Endometrium (tissue), 2 donors: Measurements from ENCODE around the gene TMEM208.

Experiments
- FAIRE-seq: peaks from 2 replicates; lab custom pipeline; 2012; peaks lifted over from hg19 to GRCh38; lab: Jason Lieb, UNC
- donor health status: control.
- donor health status: control.

Gene TMEM208

DNA sequence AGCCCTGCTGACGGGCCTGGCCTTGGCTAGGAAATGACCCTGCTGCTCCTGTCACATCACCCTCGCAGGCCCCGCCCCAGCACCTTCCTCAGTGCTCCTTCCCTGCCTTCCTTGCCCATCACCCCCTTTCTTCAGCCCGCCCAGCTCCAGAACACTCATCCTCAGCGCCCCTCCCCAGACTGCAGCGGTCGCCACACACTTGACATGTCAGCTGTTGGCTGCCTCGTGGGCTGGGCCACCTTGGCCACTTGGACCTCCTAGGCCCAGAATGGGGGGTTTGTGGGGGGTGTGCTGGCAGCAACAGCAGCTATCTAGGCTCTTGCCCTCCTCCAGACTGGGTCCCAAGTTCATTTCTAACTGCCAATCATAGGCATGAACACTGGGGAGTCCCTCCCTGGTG, 17.4 kb upstream of the TMEM208 start:
- no peak for FAIRE-seq

DNA sequence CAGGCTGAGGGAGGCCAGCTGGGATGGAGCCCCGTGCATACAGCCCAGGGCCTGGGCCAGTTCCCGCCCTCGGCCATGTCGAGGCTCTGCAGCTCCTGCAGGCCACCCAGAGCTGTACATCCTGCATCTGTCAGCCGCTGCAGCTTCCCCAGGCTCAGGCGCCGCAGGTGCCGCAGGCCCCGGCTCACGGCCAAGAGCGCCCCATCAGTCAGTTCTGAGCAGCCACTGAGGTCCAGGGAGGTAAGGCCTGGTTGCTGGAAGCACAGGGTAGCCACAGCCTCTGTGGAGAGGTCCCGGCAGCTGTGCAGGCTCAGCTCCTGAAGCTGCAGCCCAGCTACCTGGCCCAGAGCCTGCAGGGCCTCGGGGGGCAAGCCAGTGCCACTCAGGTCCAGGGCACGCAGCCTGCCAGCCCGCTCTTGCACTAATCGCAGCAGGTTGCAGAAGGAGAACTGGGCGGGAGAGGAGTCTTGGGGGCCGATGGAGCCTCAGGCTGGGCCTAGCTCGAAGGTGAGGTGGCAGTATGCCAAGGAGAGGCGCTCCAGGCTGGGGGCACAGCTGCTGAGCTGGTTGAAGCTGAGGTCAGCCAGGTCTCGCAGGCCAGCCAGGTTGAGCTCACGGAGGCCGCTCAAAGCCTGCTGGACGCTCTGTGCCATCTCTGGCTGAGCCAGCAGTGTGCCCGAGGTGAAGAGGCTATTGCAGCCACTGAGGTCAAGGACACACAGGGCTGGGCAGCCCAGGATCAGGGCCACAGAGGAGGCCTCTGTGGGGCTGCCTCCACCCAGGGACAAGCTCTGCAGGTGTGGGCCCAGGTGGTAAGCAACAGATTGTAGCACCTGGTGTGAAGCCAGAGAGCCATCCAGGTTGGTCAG, 16.6 kb upstream of the TMEM208 start:
- no peak for FAIRE-seq

DNA sequence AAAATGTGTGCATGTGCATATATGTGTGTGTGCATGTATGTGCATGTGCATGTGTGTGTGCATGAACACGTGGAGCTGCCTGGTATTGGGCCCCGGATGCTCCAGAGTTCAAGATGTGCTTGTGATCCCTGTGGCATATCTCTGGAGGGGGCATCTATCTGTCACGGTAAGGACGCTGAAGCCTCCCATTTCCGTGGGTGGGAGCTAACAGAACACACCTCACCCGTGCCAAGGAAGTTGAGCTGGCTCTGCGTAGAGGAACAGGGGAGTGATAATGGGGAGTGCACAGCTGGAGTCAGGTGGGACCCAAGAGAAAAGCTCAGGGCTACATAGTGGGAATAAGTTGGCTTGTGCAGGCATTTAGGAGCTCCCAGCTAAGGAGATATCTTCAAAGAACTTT, 15.3 kb upstream of the TMEM208 start:
- no peak for FAIRE-seq

DNA sequence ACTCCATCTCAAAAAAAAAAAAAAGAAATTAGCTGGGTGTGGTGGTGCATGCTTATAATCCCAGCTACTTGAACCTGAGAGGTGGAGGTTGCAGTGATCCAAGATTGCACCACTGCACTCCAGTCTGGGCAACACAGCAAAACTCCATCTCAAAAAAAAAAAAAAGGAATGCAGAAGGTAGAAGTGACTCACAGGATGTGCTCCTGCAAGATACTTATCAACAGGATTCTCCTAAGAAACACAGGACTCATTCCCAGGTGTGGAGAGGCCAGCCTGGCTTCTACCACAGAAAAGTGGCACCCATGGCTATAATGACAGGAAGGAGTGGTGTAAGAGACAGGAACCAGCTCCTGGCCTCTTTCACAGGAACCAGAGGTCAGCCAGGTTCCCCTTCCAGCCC, 14.2 kb upstream of the TMEM208 start:
- FAIRE-seq, result no peak

DNA sequence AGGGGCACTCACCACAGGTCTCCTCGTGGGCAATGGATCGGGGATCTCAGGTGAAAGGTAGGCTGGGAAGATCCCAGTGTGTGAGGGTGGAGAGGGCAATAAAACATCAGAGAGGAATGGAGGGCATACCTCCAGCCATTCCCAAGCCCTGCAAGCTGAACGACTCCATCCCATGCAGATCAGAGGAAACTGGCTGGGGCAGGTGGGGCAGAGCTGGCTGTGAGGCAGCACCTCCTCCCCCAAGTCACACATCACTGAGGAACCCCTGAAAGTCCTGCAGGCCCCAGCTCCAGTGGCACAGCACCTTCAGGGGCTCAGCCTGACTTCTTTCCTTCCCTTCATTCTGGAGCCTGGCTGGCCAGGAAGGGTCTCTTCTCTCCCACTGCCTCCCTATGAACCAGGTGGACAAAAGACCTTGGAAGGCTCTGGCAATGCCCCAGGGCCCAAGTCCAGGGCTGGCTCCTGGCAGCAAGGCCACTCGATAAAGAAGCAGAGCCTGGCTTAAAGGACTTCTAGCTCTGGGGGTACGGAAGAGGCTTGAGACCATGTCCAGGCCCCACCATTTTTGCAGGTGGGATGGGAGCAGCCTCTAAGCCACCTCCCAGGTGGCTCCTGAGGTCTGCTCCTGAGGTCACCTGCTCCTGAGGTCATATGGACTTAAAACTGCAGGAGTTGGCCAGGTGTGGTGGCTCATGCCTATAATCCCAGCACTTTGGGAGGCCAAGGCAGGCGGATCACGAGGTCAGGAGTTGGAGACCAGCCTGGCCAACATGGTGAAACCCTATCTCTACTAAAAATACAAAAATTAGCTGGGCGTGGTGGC, 13.5 kb upstream of the TMEM208 start:
- FAIRE-seq, result no peak

DNA sequence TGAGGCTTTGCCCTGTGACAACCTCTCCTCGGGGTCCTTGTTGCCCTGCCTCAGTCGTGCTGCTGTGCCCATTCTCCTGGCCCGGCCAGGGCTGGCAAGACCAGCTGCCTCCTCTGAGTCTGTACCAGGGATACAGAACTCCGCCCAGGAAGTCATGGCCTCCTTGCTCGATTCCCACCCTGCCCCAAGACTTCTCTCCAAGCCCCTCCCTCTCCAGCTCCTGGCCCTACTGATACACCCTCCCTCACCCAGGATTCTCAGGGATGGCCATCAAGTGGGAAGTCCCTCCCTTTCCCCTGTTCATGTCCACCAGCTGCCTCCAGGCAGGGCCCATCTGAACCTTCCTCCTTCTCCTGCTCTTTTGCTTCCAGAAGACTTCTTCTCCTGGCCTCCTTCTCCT, 11.2 kb upstream of the TMEM208 start:
- no peak for FAIRE-seq

DNA sequence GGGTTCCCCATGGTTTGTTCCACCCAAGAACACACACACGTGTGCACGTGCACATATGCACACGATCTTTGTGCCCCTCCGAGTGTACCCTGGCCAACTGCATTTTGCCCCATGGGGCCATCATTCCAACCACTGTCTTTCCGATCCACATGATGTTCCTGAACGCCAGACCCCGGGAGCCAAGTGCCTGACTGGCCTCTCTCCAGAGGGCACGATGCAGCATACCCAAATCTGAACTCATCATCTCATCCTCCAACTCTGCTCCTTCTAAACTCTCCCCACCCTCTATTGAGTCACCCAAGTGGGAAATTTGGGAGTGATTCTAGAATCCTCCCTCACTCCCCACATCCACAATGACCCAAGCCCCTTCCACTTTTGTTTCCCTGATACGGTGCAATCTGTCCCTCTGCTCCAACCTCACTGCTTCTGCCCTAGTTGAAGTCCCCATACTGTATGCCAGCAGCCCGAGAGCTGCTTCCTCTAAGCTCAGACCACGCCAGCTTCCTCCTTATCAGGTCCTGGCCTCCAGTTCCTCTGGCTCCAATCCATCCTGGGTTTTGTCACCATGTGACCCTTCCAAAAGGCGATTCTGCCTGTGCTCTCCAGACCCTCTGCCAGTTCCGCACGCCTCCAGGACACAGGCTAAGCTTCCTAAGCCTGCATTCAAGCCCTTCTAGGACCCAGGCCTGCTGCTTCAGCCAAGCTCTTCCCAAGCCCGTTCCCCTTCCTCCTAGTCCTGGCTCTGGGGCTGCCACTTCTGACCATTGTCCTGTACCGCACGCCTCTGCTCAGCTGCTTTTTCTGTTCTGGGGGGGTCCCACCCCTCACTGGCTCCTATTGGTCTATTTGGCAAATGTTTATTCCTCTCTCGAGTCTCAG, 10.1 kb upstream of the TMEM208 start:
- FAIRE-seq, result no peak

DNA sequence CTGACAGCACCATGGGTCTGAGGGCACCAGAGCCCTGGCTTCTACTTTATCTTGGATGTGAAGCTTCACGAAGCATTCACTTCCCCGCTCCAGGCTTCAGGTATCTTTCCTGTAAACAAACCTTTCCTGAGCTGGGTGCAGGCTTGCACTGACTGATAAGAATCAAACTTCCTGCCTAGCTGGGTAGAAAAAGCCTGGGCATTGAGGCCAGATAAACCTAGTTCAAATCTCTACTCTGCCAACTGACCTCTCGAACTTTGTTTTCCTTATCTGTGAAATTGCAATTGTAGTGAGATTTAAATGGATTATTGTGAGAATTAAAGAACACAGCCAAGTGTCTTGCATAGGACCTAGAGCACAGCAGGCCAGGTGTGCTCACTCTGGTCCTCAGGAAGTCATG, 2.9 kb upstream of the TMEM208 start:
- no peak for FAIRE-seq

DNA sequence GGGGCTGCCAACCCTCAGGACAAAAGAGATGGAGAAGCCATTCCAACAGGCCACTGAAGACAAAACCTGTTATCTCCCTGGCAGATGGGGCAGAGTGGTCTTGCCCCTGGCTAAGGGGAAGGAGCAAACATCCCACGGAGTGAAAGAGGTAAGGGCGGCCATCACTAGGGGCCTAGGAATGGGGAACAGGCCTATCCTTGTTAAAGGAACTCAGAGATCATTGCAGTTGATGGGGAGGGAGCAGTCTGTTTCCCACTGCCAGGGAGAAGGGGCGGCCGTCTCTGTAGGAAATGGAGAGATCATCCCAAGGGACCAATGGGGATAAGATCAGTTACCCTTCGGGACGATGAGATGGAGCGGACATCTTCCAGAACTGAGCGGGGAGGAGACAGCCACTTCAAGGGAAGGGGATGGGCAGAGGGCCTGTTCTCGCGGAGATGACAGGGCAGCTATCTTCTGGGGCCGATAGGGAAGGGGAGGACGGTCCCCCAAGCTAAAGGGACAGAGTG, 581 bp upstream of the TMEM208 start:
- no peak for FAIRE-seq

DNA sequence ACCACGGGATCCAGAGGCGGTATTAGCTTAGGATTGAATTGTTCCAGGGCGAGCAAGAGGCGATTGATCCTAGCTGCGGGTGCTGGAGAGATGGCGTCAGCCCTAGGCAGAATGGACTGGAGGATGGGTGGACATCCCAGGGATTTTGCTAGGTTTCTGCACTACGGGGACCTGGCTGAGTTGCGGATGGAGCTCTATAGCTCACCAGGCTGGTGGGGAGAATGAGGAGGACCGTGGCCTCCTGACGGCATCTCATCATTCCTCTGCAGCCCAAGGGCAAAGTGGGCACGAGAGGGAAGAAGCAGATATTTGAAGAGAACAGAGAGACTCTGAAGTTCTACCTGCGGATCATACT, 614 bp downstream of the TMEM208 start:
- FAIRE-seq, result no peak

DNA sequence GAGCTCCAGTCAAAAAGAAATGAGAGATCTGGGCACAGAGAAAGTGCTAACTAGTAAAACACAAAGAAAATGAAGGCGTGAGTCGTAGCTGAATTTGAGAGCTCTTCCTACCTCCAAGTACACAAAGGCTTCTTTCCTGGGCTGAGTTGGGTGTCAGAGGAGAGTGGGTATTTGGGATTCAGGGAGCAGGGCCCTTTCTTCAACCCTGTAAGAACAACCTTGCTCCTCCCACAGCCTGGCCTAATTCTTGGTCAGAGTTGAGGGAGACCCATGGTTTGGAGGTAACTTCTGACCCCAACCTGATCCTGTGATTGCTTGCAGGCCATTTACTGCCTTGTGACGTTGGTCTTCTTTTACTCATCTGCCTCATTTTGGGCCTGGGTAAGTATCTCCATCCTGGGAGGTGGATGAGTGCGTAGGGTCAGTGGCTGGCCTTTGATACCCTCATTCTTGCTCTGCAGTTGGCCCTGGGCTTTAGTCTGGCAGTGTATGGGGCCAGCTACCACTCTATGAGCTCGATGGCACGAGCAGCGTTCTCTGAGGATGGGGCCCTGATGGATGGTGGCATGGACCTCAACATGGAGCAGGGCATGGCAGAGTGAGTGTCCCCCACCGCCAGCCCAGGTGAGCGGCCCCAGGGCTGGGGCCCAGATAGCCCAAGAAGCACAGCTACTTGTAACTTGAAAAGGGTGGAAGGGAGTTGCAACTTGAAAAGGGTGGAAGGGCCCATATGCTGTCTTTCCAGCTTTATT, 1.3 kb downstream of the TMEM208 start:
- no peak for FAIRE-seq

DNA sequence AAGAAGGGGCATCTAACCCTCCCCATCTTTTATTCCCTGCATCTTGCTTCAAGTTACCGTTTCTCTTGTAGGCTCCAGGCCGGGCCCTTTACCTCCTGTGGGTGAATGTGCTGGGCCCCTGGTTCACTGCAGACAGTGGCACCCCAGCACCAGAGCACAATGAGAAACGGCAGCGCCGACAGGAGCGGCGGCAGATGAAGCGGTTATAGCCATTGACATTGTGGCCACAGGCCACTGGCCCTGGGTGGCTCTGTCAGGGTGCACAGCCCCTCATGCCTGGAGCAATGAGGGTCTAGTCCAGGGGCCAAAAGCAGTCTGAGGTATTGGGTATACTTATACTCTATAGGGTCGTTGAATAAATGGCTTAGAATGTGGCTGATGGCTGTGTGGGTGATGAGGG, 2.0 kb downstream of the TMEM208 start:
- no peak for FAIRE-seq

DNA sequence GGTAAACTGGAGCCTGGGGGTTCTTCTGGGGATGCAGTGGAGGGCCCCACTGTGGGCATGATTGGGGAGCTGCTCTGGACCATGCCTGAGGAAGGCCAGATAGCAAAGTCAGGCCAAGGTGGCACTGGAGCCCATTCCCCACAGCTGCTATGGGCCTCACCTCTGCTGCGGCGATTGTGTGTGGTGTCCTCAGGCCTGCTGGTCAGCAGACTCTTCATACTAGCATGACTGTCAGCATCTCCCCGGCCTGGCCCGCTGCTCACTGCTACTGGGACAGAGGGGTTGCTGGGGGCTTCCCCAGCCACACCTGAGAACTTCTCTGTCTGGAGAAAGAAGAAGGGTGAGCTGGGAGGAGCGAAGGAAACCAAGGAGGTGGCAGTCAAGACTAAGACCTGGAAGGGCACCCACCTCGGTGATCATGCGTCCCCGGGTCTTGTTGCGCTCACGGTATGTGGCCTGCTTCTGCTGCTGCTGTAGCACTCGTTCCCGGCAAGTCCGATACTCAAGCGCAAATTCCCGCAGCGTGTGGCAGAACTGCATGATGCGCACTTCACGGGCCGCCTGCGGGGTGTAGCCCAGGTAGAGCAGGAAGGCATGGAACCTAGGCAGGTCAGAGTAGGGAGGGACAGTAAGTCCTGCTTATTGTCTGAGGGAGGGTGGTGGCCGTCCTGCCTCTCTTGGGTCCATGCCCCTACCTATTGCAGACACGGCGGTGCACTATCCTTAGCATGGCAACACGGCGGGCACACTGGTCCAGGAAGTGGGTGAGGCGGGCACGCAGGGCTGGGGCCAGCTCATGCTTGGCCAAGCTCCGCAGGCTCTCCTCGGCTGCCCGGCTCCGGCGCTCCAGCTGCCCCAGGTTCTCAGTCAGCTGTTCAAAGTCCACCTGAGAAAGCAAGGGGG, 3.2 kb downstream of the TMEM208 start:
- no peak for FAIRE-seq

DNA sequence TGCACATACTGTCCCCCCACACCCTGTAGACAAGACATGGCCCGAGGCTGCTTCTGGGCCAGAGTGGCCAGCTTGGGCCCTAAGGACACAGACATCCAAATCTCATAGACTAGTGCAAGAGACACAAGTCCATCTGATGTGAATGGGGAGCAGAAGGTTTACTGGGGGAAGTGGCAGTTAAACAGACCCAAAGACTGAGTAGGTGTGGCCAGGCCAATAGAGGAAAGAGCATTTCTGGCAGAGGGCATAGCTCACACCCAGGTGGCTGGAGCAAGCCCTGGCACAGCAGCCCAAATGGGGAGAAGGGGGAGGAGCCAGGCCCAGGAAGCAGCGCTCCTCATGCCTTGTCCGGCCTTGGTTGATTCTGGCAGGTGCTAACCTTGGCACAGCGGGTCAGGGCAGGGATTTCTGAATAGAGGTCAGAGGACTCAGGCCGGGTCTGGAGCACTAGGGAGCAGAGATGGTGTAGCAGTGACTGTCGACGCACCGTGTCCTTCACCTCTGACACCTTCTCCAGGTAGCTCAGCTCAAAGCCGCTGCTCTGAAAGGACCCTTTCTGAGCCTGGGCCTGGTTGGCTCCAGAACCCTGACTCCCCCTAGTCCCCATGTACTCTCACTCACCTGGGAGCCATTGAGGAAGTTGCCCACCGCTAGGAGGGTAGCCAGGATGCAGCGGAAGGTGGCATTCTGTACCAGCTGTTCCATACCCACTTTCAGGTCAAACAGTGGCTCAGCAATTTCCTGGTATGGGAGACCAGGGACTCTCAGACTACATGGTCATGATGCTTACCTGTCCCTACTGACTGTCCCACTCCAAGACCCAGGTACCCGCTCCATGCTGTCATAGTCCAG, 4.1 kb downstream of the TMEM208 start:
- FAIRE-seq, result no peak

DNA sequence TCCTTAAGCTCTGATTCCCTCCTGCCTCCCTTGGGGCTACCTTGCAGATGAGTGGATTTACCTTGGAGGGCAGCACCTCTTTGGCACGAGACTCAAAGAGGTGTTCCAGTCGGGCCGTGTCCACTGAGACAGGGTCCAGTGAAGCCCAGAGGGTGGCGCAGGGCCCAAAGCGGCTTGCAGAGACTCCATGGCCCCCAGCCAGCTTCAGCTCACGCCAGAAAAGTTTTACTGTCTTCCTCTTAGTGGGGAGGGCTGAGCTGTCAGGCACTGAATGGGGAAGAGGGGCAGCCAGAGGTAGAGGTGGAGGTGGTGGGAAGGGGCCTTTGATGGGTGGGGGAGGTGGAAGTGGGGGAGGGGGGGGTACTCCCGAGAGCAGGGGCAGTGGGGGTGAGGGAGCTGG, 6.7 kb downstream of the TMEM208 start:
- FAIRE-seq, result no peak

DNA sequence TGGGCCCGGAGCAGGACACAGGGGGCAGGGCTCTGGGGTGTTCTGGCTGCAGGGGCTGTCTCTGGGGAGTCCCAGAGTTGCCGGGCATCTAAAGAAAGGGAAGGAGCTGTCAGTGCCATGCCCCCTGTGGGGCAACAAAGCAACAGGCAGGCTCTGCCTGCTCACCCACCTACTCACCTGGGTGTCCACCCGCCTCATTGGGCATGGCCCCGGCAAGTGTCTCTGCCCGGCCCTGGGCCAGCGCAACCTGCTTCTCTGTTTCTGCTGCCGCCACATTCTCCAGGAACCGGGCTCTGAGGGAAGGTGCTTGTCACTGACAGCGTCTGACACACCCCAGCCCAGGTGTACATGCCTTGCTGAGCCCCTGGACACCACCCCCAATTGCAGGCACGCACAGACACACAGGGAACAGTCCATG, 7.3 kb downstream of the TMEM208 start:
- FAIRE-seq, result no peak

DNA sequence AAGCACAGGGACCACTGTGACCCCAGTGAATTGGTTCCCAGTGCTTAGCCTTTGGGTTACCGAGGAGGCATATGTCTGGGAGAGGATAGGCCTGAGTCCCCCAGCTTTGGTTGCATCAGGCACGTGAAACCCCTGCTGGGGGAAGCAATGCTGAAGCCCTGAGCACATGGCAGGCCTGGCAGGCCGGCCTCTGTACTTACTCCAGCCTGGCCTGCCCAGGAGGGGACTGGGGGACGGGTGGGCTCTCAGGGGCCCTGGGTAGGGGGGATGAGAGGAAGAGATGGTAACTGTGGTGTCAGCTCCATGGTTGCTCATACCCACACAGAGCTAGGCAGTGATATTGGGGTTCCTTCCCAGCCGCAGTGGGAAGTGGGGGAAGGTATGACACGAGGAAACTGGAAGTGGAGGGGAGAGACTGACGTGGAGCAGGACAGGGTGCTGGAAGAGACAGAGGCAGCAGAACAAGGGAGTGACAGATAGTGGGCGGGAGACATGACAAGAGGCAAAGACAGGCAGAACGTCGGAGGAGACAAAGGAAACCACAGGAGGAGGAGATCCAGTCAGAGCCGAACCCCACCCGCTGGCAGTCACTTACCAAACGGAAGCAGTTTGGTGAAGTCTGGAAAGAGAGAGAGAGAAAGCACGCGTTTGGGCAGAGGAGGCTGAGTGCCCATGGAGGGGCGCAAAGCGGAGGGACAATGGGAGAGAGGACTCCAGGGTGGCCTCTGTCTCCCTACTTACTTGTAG, 9.1 kb downstream of the TMEM208 start:
- no peak for FAIRE-seq

DNA sequence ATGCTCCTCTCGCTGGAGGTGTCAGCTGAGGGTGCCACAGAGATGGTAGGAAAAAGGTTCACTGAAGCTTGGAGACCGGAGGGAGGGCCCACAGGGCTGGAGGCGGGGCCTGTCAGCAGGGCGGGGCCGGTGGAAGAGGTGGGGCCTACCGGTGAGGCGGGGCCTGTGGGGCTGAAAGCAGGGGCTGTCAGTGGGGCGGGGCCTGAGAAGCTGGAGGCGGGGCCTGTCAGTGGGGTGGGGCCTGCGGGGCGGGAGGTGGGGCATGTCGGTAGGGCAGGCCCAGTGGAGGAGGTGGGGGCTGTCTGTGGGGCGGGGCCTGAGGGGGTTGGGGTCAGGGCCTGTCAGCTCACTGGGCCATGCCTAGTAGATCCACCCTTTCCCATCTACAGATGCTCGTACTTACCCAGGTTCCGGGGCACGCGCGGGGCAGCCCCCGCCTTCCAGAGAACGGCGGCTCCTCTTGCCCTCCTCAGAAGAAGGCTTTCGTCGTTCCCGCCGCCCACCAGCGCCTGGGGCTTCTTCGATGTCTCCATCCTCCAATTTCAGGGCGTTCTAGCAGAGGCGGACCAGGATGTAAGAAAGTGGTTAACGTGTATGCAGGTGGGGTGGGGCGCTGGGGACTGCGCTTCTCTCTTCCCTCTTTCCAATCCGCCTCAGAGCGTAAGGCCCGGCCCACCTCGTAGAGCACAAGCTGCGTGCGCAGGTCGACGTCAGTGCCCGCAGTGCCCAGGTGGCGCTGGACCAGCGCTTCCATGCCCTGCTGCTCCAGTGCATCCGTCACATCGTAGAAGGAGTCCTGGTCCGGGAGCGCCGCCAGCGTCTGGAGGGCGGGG, 9.8 kb downstream of the TMEM208 start:
- FAIRE-seq, result no peak
